HepG2 (cell line): Measurements from ENCODE around the gene OAS2.

Experiments used
- GABPA ChIP-seq, 2 experiments: IDR thresholded peaks; 2 replicates each; pipeline ENCODE4 v1.6.1; 2011 to 2016; ENCODE audit warnings: low read depth in 2 of 2, low read length in 1 of 2, missing biosample characterization in 1 of 2, missing genetic modification characterization in 1 of 2
- HNF4A ChIP-seq: sonication (generic); formaldehyde crosslinking; IDR thresholded peaks from 2 replicates; pipeline ENCODE4 v1.4.0; 2020; ENCODE audit warnings: missing genetic modification reagents
- POLR2A ChIP-seq, 2 experiments: IDR thresholded peaks; 2 replicates each; pipeline ENCODE4 v1.6.1; 2011; ENCODE audit warnings: low read depth in 2 of 2, low read length in 2 of 2, mild to moderate bottlenecking in 1 of 2, moderate library complexity in 1 of 2; ENCODE audit not compliant: insufficient read depth in 1 of 2
- POLR2G ChIP-seq: fragments of 200-400 bp; formaldehyde crosslinking; IDR thresholded peaks from 2 replicates; pipeline ENCODE4 v1.6.1; 2018; ENCODE audit warnings: mild to moderate bottlenecking, low read depth, low read length, moderate library complexity
- TCF7 ChIP-seq: sonication (generic); IDR thresholded peaks from 2 replicates; pipeline ENCODE4 v1.6.1; 2016; ENCODE audit warnings: antibody characterized with exemption, low read depth
- YY1 ChIP-seq: IDR thresholded peaks from 2 replicates; pipeline ENCODE4 v1.6.1; 2011; ENCODE audit warnings: low read length, low read depth, moderate library complexity, mild to moderate bottlenecking; ENCODE audit not compliant: insufficient read depth, insufficient replicate concordance
- ZFX ChIP-seq: sonication (generic); formaldehyde crosslinking; IDR thresholded peaks from 2 replicates; pipeline ENCODE4 v1.4.0; 2020; ENCODE audit warnings: mild to moderate bottlenecking, low read depth, missing genetic modification reagents, moderate library complexity
- ZNF558 ChIP-seq: sonication (generic); formaldehyde crosslinking; IDR thresholded peaks from 2 replicates; pipeline ENCODE4 v1.9.0; 2022; ENCODE audit warnings: mild to moderate bottlenecking, missing genetic modification reagents, borderline replicate concordance
- ZNF746 ChIP-seq: sonication (generic); formaldehyde crosslinking; IDR thresholded peaks from 2 replicates; pipeline ENCODE4 v1.8.0; 2022; ENCODE audit warnings: mild to moderate bottlenecking, missing genetic modification reagents
- TF ChIP-seq, protein P1 (sequence below): sonication (generic); formaldehyde crosslinking; IDR thresholded peaks from 2 replicates; pipeline ENCODE4 v1.4.0; 2020; ENCODE audit warnings: missing genetic modification reagents
- TF ChIP-seq, protein P2 (sequence below): sonication (generic); formaldehyde crosslinking; IDR thresholded peaks from 2 replicates; pipeline ENCODE4 v1.8.0; 2022; ENCODE audit warnings: mild to moderate bottlenecking, missing genetic modification reagents
- TF ChIP-seq, protein P3 (sequence below): sonication (generic); formaldehyde crosslinking; IDR thresholded peaks from 2 replicates; pipeline ENCODE4 v1.5.0; 2020; ENCODE audit warnings: mild to moderate bottlenecking, missing genetic modification reagents, moderate library complexity
- TF ChIP-seq, protein P4 (sequence below): sonication (generic); formaldehyde crosslinking; IDR thresholded peaks from 2 replicates; pipeline ENCODE4 v1.8.1; 2022; ENCODE audit warnings: low read depth, mild to moderate bottlenecking, missing genetic modification reagents

DNA sequence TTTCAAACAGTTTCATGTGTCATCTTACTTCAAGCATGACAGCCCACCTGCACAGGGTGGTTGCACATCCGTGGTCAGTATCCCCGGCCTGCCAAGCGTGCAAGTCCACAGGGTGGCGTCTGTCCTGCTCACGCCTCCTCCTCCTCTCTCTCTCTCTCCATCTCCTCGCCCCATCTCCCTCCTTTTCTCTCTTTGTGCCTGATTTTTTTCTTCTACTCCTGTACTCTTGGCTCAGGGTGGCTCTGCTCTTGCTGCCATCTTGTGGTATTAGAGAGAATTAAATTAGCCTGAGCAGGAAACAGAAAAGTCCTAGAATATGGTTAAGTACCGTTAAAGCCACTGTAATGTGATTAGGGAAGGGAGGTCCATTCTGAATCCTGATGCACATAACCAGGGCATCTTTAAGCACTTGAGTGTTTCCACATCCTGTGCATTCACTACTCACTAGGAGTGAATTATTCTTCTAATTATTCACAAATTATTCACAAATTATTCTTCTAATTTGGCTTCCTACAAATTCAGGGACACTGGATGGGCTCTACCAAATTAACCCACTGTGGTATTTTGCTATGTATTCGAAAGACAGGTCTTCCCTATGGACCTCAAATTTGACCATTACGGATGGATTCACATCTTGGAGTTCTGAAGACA, 52.7 kb downstream of the OAS2 start:
- TF ChIP-seq, protein P1, sequence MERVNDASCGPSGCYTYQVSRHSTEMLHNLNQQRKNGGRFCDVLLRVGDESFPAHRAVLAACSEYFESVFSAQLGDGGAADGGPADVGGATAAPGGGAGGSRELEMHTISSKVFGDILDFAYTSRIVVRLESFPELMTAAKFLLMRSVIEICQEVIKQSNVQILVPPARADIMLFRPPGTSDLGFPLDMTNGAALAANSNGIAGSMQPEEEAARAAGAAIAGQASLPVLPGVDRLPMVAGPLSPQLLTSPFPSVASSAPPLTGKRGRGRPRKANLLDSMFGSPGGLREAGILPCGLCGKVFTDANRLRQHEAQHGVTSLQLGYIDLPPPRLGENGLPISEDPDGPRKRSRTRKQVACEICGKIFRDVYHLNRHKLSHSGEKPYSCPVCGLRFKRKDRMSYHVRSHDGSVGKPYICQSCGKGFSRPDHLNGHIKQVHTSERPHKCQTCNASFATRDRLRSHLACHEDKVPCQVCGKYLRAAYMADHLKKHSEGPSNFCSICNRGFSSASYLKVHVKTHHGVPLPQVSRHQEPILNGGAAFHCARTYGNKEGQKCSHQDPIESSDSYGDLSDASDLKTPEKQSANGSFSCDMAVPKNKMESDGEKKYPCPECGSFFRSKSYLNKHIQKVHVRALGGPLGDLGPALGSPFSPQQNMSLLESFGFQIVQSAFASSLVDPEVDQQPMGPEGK (CRISPR knock-in tag): no peak
- TF ChIP-seq HNF4A (CRISPR knock-in tag) (no peak), YY1 (no peak), GABPA (IDR thresholded peaks at IDR 0.05; ENCODE audit: low read depth, low read length) (no peak), GABPA (CRISPR knock-in tag; IDR thresholded peaks at IDR 0.05; ENCODE audit: low read depth) (no peak), TCF7 (no peak), ZNF746 (no peak), POLR2G (no peak), ZNF558 (CRISPR knock-in tag) (no peak), ZFX (CRISPR knock-in tag) (no peak), POLR2A (IDR thresholded peaks at IDR 0.05; ENCODE audit: insufficient read depth in 1 of 2, low read depth in 2 of 2, low read length in 2 of 2) (no peak)
- TF ChIP-seq, protein P2, sequence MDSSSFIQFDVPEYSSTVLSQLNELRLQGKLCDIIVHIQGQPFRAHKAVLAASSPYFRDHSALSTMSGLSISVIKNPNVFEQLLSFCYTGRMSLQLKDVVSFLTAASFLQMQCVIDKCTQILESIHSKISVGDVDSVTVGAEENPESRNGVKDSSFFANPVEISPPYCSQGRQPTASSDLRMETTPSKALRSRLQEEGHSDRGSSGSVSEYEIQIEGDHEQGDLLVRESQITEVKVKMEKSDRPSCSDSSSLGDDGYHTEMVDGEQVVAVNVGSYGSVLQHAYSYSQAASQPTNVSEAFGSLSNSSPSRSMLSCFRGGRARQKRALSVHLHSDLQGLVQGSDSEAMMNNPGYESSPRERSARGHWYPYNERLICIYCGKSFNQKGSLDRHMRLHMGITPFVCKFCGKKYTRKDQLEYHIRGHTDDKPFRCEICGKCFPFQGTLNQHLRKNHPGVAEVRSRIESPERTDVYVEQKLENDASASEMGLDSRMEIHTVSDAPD (CRISPR knock-in tag): no peak
- TF ChIP-seq, protein P3, sequence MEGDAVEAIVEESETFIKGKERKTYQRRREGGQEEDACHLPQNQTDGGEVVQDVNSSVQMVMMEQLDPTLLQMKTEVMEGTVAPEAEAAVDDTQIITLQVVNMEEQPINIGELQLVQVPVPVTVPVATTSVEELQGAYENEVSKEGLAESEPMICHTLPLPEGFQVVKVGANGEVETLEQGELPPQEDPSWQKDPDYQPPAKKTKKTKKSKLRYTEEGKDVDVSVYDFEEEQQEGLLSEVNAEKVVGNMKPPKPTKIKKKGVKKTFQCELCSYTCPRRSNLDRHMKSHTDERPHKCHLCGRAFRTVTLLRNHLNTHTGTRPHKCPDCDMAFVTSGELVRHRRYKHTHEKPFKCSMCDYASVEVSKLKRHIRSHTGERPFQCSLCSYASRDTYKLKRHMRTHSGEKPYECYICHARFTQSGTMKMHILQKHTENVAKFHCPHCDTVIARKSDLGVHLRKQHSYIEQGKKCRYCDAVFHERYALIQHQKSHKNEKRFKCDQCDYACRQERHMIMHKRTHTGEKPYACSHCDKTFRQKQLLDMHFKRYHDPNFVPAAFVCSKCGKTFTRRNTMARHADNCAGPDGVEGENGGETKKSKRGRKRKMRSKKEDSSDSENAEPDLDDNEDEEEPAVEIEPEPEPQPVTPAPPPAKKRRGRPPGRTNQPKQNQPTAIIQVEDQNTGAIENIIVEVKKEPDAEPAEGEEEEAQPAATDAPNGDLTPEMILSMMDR (CRISPR knock-in tag): peak; percentile 69
- TF ChIP-seq, protein P4, sequence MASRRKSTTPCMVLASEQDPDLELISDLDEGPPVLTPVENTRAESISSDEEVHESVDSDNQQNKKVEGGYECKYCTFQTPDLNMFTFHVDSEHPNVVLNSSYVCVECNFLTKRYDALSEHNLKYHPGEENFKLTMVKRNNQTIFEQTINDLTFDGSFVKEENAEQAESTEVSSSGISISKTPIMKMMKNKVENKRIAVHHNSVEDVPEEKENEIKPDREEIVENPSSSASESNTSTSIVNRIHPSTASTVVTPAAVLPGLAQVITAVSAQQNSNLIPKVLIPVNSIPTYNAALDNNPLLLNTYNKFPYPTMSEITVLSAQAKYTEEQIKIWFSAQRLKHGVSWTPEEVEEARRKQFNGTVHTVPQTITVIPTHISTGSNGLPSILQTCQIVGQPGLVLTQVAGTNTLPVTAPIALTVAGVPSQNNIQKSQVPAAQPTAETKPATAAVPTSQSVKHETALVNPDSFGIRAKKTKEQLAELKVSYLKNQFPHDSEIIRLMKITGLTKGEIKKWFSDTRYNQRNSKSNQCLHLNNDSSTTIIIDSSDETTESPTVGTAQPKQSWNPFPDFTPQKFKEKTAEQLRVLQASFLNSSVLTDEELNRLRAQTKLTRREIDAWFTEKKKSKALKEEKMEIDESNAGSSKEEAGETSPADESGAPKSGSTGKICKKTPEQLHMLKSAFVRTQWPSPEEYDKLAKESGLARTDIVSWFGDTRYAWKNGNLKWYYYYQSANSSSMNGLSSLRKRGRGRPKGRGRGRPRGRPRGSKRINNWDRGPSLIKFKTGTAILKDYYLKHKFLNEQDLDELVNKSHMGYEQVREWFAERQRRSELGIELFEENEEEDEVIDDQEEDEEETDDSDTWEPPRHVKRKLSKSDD (CRISPR knock-in tag): no peak
